Naive thymus-derived CD8-positive, alpha-beta T cell (primary cell): Measurements from ENCODE around the gene FBLN7. TPM values are rescaled to one million over a fixed set of nuclear protein-coding genes. Genes with fewer than 3 reads are reported as not detected.

Experiments
- ATAC-seq, 2 donors: fragments of 150-1000 bp; cut with Tn5 transposase in 1 of 2; sonication (Bioruptor Pico), chemical (Tn5 transposase) in 1 of 2; 1 replicate in 1 of 2; 2 replicates in 1 of 2; pipeline ENCODE4 v1.10.0; 2021; ENCODE audit warnings: mild to moderate bottlenecking in 2 of 2, moderate library complexity in 2 of 2
- POLR2A ChIA-PET: fragments of 350-600 bp; sonication (Branson Sonifier 250); formaldehyde crosslinking; loops from one replicate; lab custom pipeline; 2021; ENCODE audit warnings: antibody characterized with exemption; lab: Charles Lee
- DNase-seq, 10 donors: peaks; one replicate each; pipeline versions ENCODE4 v3.0.0 to v3.0.0-alpha.2; 2020 to 2022
- H3K27ac Mint-ChIP-seq, 10 donors: one replicate each; pipeline ENCODE4 v1.8.0; 2020 to 2022; ENCODE audit warnings: mild to moderate bottlenecking in 10 of 10, mixed read lengths in 10 of 10, moderate library complexity in 4 of 10, inconsistent platforms in 1 of 10
- H3K27me3 Mint-ChIP-seq, 5 donors: one replicate each; pipeline ENCODE4 v1.8.0; 2021 to 2022; ENCODE audit warnings: mixed read lengths in 5 of 5
- H3K36me3 Mint-ChIP-seq, 3 donors: one replicate each; pipeline ENCODE4 v1.8.0; 2020 to 2022; ENCODE audit warnings: mixed read lengths in 3 of 3, mild to moderate bottlenecking in 2 of 3, inconsistent platforms in 1 of 3
- H3K4me1 Mint-ChIP-seq, 4 donors: one replicate each; pipeline ENCODE4 v1.8.0; 2021 to 2022; ENCODE audit warnings: mixed read lengths in 4 of 4
- H3K4me3 Mint-ChIP-seq, 10 donors: one replicate each; pipeline ENCODE4 v1.8.0; 2020 to 2022; ENCODE audit warnings: mild to moderate bottlenecking in 10 of 10, mixed read lengths in 10 of 10, moderate library complexity in 6 of 10, inconsistent platforms in 1 of 10
- H3K9me3 Mint-ChIP-seq, 9 donors: one replicate each; pipeline ENCODE4 v1.8.0; 2020 to 2022; ENCODE audit warnings: mixed read lengths in 9 of 9, mild to moderate bottlenecking in 3 of 9, inconsistent platforms in 1 of 9, moderate library complexity in 1 of 9
- polyA plus RNA-seq, 3 donors: library from polyadenylated mRNA; unstranded; fragments of 300-500 nt; fragmentation: Illumina TruSeq; gene quantifications; one replicate each; pipeline ENCODE4 v1.2.3, GENCODE V29; 2021
- total RNA-seq, 8 experiments: library from RNA in 2 of 8; stranded (reverse) in 2 of 8; gene quantifications; one replicate each; pipeline ENCODE4 v1.2.3 and lab custom pipeline; 2021 to 2026

The FBLN7 gene
- total and polyA plus RNA-seq, 5 experiments from 2014 or later, result 0.16 to 10.3 (median 1.8) TPM

DNA sequence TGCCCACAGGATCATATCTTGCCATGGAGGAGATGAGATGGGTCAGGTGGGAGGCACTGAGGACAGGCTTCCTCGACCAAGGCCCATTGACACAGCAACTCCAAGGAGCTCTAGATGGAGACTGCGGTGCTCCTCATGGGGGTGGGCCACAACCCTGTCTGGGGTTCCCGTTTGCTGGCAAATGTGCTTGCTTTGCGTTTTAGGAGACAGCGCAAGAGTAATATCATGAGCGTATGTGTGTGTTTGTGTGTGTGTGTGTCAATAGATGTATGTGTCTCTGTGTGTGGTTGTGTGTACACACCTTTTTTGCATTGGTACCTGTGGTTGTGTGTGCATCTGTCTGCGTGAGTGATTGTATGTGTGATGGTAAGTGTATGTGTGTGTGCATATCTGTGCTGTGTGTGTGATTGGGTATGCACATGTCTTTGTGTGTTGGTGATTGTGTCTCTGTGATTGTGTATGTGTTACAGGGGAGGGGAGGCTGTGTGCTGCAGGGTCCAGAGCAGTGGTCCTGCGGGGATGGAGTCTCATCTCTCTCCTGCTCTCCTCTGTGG, 4.4 kb downstream of the FBLN7 start:
- peaks cover 0 to 3% (median 0%) of the 10 kb centered on the region in 9 donors for H3K9me3 Mint-ChIP-seq
- ATAC-seq (no peak), DNase-seq (no peak)
- H3K27me3 Mint-ChIP-seq, result peaks cover 3 to 28% (median 17%) of the 10 kb centered on the region in 5 donors
- peak overlapping the region in 1 of 10 donors; percentile 7 for H3K4me3 Mint-ChIP-seq
- H3K4me1 Mint-ChIP-seq, result peaks cover 4 to 9% (median 7%) of the 10 kb centered on the region in 4 donors
- no peak overlapping the region for H3K27ac Mint-ChIP-seq
- H3K36me3 Mint-ChIP-seq, result peaks cover 0 to 2% (median 0%) of the 10 kb centered on the region in 3 donors
- POLR2A ChIA-PET, result no interaction called here

DNA sequence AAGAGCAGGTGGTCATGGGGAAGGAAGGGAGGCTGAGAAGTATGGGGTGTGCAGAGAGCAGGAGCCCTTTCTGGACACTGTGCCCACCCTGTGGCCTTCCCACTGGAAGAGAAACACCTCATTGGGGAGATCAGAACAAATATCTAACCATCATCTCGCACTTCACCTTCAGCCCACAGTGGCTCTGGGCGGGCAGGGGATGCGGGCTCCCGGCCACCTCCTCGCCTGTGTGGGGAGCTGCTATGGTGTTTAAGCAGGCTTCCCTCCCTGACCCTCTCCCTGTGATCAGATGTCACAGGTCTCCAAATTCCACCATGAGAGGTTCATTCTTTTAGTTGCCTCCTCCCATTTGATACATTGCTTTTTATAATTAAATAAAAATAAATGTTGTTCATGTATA, 5.0 kb downstream of the FBLN7 start:
- Mint-ChIP-seq H3K9me3 (no peaks in the 10 kb centered on the region), H3K4me1 (peaks cover 0 to 7% (median 3%) of the 10 kb centered on the region in 4 donors), H3K27ac (no peak overlapping the region), H3K4me3 (peak overlapping the region in 1 of 10 donors; percentile 7), H3K27me3 (peaks cover 0 to 23% (median 14%) of the 10 kb centered on the region in 5 donors), H3K36me3 (no peaks in the 10 kb centered on the region)
- POLR2A ChIA-PET, result interaction anchor here (1.1 kb wide), 1 partner anchor 45 kb away, joined by 3 read pairs; no protein-coding TSS in a partner anchor
- DNase-seq (no peak), ATAC-seq (no peak)

DNA sequence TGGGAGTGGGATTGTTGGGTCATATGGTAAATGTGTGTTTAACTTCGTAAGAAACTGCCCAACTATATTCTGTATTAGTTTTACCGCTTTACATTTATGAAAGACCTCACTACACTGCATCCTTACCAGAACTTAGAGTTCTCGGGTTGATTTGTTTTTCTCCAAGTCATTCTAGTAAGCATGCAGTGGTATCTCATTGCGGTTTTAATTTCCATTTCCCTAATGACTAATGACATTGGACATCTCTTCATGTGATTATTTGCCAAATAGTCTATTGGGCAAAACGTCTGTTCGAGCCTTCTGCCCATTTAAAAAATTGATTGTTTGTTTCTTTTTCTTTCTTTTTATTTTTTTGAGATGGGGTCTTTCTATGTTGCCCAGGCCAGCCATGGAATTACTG, 6.8 kb downstream of the FBLN7 start:
- DNase-seq (no peak), ATAC-seq (no peak)
- POLR2A ChIA-PET, result no interaction called here
- no peak overlapping the region for H3K27ac Mint-ChIP-seq
- H3K4me3 Mint-ChIP-seq, result no peak overlapping the region
- H3K9me3 Mint-ChIP-seq, result no peaks in the 10 kb centered on the region
- no peaks in the 10 kb centered on the region for H3K36me3 Mint-ChIP-seq
- peaks cover 0 to 20% (median 11%) of the 10 kb centered on the region in 5 donors for H3K27me3 Mint-ChIP-seq
- H3K4me1 Mint-ChIP-seq, result peaks cover 0 to 7% (median 3%) of the 10 kb centered on the region in 4 donors

DNA sequence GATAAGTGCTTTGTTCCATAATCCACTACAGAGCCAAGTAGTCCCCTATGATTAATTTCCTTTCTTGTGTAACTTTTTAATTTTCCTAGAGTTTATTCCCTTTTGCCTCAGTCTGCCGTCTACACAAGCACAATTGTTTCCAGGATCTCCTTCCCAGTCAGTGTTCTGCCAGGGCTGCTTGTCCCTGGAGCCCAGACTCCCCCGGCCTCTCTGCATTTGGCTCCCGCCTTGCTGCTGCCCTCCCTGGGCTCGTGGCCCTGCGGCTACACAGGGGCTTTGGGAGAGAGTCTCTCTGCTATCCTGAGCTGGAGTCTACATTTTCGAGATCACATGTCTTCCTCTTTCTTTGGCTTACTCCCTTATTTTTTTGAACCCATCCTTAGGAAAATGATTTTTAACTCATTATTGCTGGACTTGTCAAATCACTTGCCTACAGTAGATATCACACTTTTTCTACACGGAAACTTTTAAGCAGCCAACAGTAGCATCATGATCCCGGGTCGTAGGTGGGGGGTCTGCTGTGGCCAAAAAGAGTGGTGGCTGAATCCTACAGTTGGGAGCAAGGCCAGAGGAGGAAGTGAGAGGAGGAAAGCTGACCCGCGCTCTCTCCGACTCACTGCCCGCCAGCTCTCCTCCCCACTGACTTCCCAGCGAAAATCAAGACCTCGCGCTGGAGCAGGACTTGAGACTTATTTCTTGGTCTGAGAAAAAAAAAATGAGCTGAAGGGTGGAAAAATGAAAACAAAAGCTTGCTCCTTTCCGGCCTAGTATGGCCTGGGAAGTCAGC, 9.4 kb downstream of the FBLN7 start:
- no peak for ATAC-seq
- DNase-seq, result no peak
- Mint-ChIP-seq H3K9me3 (no peaks in the 10 kb centered on the region), H3K27me3 (peaks cover 0 to 12% (median 2%) of the 10 kb centered on the region in 5 donors), H3K4me3 (no peak overlapping the region), H3K27ac (peak overlapping the region in 1 of 10 donors; percentile 51), H3K36me3 (no peaks in the 10 kb centered on the region), H3K4me1 (peaks cover 0 to 5% (median 0%) of the 10 kb centered on the region in 4 donors)
- POLR2A ChIA-PET, result no interaction called here

DNA sequence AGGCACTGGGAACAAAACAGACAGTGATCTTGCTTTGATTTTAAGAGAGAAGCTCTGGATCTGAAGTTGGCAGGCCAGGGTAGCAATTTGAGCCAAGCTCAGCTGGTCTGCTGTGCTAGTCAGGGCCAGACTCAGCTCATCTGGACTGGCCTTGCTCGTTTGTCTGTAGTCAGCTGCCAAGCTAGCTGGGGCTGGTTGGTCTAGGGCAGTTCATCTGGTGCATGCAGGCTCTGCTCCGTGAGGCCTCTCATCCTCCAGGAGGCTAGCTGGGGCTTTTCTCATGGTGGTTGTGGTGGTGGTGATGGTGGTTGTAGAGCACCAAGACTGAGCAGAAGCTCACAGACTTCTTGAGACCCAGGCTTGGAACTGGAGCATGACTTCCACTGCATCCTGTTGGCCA, 10.3 kb downstream of the FBLN7 start:
- ATAC-seq (no peak), DNase-seq (no peak)
- Mint-ChIP-seq H3K4me1 (peaks cover 0 to 3% (median 0%) of the 10 kb centered on the region in 4 donors), H3K27ac (no peak overlapping the region), H3K4me3 (no peak overlapping the region), H3K27me3 (peaks cover 0 to 6% (median 0%) of the 10 kb centered on the region in 5 donors), H3K9me3 (no peaks in the 10 kb centered on the region), H3K36me3 (no peaks in the 10 kb centered on the region)
- POLR2A ChIA-PET, result no interaction called here

DNA sequence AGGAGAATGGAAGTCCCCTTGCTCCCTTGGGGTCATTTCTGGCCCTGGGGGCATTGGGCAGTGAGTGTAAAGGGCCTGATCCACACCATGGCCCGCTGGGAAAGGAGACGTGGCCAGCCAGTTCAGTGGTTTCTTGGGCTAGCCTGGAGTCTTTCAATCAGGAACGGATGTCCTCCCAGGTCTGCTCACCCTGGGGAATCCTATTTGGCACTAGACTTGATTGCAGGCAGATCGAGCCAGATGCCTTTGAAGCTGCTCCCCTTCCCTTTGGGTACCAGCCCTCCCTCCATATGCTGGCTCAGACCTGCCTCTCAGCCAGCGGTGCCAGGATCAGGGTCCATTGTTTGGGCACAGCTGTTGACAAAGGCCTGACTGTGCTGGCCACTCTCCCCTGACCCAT, 11.0 kb downstream of the FBLN7 start:
- H3K27me3 Mint-ChIP-seq, result peaks cover 0 to 2% (median 0%) of the 10 kb centered on the region in 5 donors
- no peak overlapping the region for H3K4me3 Mint-ChIP-seq
- DNase-seq, result no peak
- no peak for ATAC-seq
- peaks cover 0 to 3% (median 2%) of the 10 kb centered on the region in 4 donors for H3K4me1 Mint-ChIP-seq
- no peaks in the 10 kb centered on the region for H3K9me3 Mint-ChIP-seq
- H3K27ac Mint-ChIP-seq, result no peak overlapping the region
- POLR2A ChIA-PET, result no interaction called here
- no peaks in the 10 kb centered on the region for H3K36me3 Mint-ChIP-seq

DNA sequence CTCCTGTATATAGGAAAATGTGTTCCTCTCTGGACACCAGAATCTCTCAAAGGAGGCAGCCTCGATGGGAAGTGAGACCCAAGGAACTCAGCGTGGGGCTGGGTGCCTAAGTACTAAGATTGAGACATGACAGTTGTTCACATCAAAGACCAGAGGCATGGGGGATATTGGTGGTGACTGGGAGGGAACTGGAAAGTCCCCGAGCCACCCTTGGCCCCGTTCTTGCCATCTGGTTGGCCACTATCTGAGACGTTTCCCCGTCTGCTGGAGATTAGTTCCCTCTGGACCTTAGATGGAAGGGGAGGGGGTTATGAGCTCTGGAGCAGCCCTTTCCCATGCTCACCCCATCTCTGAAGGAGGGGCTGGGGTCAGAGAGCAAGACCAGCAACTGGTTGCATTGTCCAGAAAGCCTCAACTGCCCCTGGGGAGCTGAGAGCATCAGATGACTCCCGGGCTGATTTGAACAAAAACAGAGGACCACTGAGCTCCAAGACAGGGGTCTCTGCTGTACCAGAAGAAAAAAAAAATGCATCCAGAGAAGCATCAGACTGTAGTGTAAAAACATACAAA, 11.8 kb downstream of the FBLN7 start:
- H3K27me3 Mint-ChIP-seq, result peaks cover 0 to 2% (median 0%) of the 10 kb centered on the region in 5 donors
- DNase-seq (no peak), ATAC-seq (no peak)
- no peak overlapping the region for H3K27ac Mint-ChIP-seq
- no peaks in the 10 kb centered on the region for H3K36me3 Mint-ChIP-seq
- POLR2A ChIA-PET, result interaction anchor here (0.6 kb wide), 1 partner anchor 1031 kb away, joined by 3 read pairs; no protein-coding TSS in a partner anchor
- H3K4me1 Mint-ChIP-seq, result peaks cover 4 to 8% (median 6%) of the 10 kb centered on the region in 4 donors
- H3K9me3 Mint-ChIP-seq, result no peaks in the 10 kb centered on the region
- H3K4me3 Mint-ChIP-seq, result no peak overlapping the region

DNA sequence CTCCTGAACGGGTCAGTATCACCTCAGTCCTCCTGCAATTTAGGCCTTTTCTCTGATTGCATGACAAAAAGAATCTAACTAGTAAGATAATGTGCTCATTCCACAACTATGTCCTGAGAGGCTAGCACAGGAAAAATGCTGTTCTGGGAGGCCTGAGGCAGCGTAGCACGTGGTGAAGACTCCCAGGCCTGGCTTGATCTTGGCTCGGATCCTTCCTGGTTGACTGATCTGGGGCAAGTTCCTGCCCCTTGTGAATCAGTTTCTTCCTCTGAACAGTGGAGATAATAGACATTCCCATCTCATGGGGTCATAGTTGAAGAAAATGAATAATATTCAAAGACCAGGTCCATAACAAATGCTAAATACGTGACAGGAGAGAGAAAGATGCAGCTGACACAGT, 12.3 kb downstream of the FBLN7 start:
- DNase-seq (no peak), ATAC-seq (no peak)
- Mint-ChIP-seq H3K9me3 (no peaks in the 10 kb centered on the region), H3K27ac (peak overlapping the region in 3 of 10 donors; percentile 20 to 70 (median 40)), H3K36me3 (no peaks in the 10 kb centered on the region), H3K27me3 (peaks cover 0 to 2% (median 0%) of the 10 kb centered on the region in 5 donors), H3K4me1 (peaks cover 9 to 12% (median 11%) of the 10 kb centered on the region in 4 donors), H3K4me3 (no peak overlapping the region)
- POLR2A ChIA-PET, result no interaction called here

DNA sequence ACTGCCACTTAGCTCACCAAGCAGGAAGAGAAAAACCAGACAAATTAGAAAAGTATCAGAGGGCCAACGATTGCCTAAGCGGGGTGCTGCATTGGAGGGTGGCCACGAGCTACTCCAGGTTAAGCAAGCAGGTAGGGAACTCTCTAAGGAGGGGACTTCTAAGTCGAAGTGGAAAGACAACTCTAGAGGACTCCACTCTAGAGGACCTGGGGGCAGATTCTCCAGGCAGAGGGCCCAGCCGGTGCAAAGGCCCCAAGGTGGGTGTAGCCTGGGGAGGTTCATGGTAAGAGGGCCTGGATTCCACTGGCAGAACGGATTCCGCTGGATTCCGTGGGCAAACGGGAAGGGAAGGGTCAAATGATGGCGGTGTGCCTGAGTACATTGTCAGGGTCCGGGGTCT, 12.7 kb downstream of the FBLN7 start:
- H3K4me3 Mint-ChIP-seq, result no peak overlapping the region
- no peaks in the 10 kb centered on the region for H3K9me3 Mint-ChIP-seq

DNA sequence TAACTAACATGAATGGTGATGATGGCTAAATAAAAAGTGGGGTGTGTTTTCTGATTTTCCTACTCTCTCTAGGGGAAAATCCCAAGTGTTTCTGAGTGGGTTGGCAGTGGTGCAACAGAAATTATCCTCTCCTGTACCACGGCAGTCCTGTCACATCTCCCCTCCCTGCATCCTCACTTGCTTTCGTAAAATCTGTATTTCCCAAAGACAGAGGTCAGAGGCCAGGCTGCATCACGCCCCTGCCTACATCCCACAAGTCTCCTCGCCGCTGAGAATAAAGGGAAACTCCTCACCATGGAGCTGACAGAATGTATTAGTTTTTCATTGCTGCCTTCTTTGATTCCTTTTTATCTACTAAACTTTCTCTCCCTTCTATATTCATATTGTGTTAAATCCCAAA, 13.1 kb downstream of the FBLN7 start:
- POLR2A ChIA-PET, result no interaction called here
- ATAC-seq (no peak), DNase-seq (no peak)
- peaks cover 0 to 2% (median 0%) of the 10 kb centered on the region in 5 donors for H3K27me3 Mint-ChIP-seq
- H3K4me3 Mint-ChIP-seq, result no peak overlapping the region
- no peaks in the 10 kb centered on the region for H3K36me3 Mint-ChIP-seq
- H3K4me1 Mint-ChIP-seq, result peaks cover 16 to 21% (median 19%) of the 10 kb centered on the region in 4 donors
- peak overlapping the region in 3 of 10 donors; percentile 35 to 62 (median 40) for H3K27ac Mint-ChIP-seq
- no peaks in the 10 kb centered on the region for H3K9me3 Mint-ChIP-seq

More for the DNA sequence above, 12.7 kb downstream of the FBLN7 start:
- Mint-ChIP-seq H3K27me3 (peaks cover 0 to 2% (median 0%) of the 10 kb centered on the region in 5 donors), H3K27ac (peak overlapping the region in 4 of 10 donors; percentile 20 to 70 (median 51)), H3K36me3 (no peaks in the 10 kb centered on the region), H3K4me1 (peaks cover 12 to 17% (median 15%) of the 10 kb centered on the region in 4 donors)
- no peak for DNase-seq
- no peak for ATAC-seq
- POLR2A ChIA-PET, result no interaction called here

DNA sequence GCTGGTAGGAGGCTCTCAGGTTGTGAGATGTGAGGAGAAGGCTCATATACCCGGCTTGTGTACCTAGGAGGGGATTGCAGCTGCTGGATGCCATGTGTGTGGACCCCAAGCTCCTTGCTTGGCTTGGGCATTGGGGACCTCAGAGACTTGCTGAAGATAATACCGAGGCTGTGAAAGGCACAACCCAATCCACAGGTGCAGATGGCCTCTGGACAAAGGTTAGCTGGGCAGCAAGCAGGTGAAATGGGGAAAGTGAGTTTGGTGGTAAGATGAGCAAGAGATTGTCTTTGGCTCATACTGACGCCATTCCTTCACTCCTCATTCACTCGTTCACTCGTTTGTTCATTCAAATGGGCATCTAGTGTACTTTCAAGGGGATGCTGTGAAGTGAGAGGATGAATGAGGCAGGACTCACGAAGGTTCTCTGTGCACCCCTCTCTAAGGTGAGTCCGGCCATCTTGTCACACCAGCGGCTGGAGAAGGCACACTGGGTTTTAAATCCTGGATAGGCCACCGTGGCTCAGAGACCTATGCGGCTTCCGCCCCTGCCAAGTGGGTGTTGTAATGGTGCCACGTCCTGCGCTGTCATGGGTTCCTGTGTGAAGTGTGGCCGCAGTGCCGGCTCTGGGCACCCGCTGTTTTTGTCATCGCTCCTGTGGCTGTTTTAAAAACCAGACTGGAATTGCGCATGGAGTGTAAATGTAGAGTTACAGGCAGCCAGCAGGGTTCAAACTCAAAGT, 13.7 kb downstream of the FBLN7 start:
- no peak for ATAC-seq
- POLR2A ChIA-PET, result no interaction called here

DNA sequence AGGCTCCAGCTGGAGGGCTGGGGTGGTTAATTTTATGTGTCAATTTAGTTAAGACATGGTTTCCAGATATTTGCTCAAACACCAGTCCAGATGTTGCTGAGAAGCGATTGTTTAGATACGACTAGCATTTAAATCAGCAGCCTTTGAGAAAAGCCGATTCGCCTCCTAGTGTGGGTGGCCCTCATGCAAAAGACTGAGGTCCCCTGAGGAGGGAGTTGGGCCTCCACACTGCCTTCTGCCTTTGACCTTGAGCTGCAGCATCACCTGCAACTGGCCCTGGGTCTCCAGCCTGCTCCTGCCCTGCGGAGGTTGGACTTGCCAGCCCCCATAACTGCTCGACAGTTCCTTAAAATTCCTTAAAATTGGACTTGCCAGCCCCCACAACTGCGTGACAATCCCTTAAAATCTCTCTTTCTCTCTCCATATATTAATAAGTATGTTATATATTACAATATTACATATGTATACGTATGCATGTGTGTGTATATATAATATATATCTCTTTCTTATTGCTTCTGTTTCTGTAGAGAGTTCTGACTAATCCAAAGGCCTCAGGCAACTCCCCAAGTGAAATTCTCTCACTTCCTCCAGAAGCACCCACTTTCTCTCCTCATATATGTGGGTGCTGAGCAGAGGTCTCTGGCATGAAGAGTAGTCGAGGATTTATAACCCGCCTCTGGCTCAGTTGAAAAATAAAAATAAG, 14.4 kb downstream of the FBLN7 start:
- POLR2A ChIA-PET, result no interaction called here
- Mint-ChIP-seq H3K4me1 (peaks cover 18 to 28% (median 27%) of the 10 kb centered on the region in 4 donors), H3K27ac (peak overlapping the region in 4 of 10 donors; percentile 22 to 65 (median 47)), H3K4me3 (no peak overlapping the region), H3K36me3 (no peaks in the 10 kb centered on the region), H3K9me3 (no peaks in the 10 kb centered on the region), H3K27me3 (peaks cover 0 to 2% (median 0%) of the 10 kb centered on the region in 5 donors)
- DNase-seq, result no peak
- ATAC-seq, result no peak

More for the DNA sequence above, 13.7 kb downstream of the FBLN7 start:
- Mint-ChIP-seq H3K4me1 (peaks cover 21 to 27% (median 25%) of the 10 kb centered on the region in 4 donors), H3K27ac (peak overlapping the region in 3 of 10 donors; percentile 35 to 52 (median 40)), H3K27me3 (peaks cover 0 to 2% (median 0%) of the 10 kb centered on the region in 5 donors), H3K9me3 (no peaks in the 10 kb centered on the region), H3K36me3 (no peaks in the 10 kb centered on the region), H3K4me3 (no peak overlapping the region)
- no peak for DNase-seq
